Liver (tissue), 9 donors: ENCODE data around the gene PF4V1. TPM values are rescaled to one million over a fixed set of nuclear protein-coding genes. Genes with fewer than 3 reads are reported as not detected.

Experiments
- DNase-seq: peaks from one replicate; pipeline ENCODE4 v3.0.0-alpha.2; 2017; ENCODE audit warnings: low spot score
- H3K27ac ChIP-seq, 2 donors: one replicate each; pipeline ENCODE4 v1.7.0; 2013; ENCODE audit warnings: inconsistent platforms in 2 of 2, low read length in 2 of 2, control low read depth in 1 of 2, low read depth in 1 of 2, mild to moderate bottlenecking in 1 of 2
- H3K27me3 ChIP-seq, 4 donors: one replicate each; pipeline versions ENCODE4 v1.6.1 to v1.7.0; 2013; ENCODE audit warnings: low read length in 3 of 4, inconsistent platforms in 1 of 4, mild to moderate bottlenecking in 1 of 4, moderate library complexity in 1 of 4; ENCODE audit not compliant: control insufficient read depth in 4 of 4, insufficient read depth in 4 of 4
- H3K36me3 ChIP-seq, 4 donors: one replicate each; pipeline versions ENCODE4 v1.6.1 to v1.7.0; 2013; ENCODE audit warnings: low read length in 3 of 4, mild to moderate bottlenecking in 3 of 4, low read depth in 1 of 4, moderate library complexity in 1 of 4; ENCODE audit not compliant: control insufficient read depth in 4 of 4, insufficient read depth in 3 of 4
- H3K4me1 ChIP-seq, 4 donors: one replicate each; pipeline versions ENCODE4 v1.6.1 to v1.7.0; 2013; ENCODE audit warnings: low read length in 3 of 4, mild to moderate bottlenecking in 3 of 4, moderate library complexity in 1 of 4; ENCODE audit not compliant: control insufficient read depth in 4 of 4, insufficient read depth in 4 of 4
- H3K4me3 ChIP-seq, 3 donors: one replicate each; pipeline versions ENCODE4 v1.6.1 to v1.7.0; 2013; ENCODE audit warnings: low read length in 3 of 3, control low read depth in 1 of 3, low read depth in 1 of 3, mild to moderate bottlenecking in 1 of 3
- H3K9ac ChIP-seq, 2 donors: one replicate each; pipeline ENCODE4 v1.7.0; 2013; ENCODE audit warnings: low read length in 2 of 2, mild to moderate bottlenecking in 2 of 2, moderate library complexity in 2 of 2, control low read depth in 1 of 2, low read depth in 1 of 2
- H3K9me3 ChIP-seq, 4 donors: one replicate each; pipeline versions ENCODE4 v1.6.1 to v1.7.0; 2013; ENCODE audit warnings: low read length in 3 of 4; ENCODE audit not compliant: control insufficient read depth in 4 of 4
- ATF3 ChIP-seq: IDR thresholded peaks from 2 replicates; pipeline ENCODE4 v1.6.1; 2016; ENCODE audit warnings: antibody characterized with exemption
- FOXA1 ChIP-seq: IDR thresholded peaks from 2 replicates; pipeline ENCODE4 v1.6.1; 2016; ENCODE audit warnings: antibody characterized with exemption
- FOXA2 ChIP-seq: IDR thresholded peaks from 2 replicates; pipeline ENCODE4 v1.6.1; 2016; ENCODE audit warnings: antibody characterized with exemption
- GABPA ChIP-seq, 2 donors: IDR thresholded peaks in 1 of 2; conservative IDR thresholded peaks in 1 of 2; 2 replicates each; pipeline ENCODE4 v1.6.1; 2016; ENCODE audit warnings: antibody characterized with exemption in 2 of 2, mild to moderate bottlenecking in 1 of 2, moderate library complexity in 1 of 2
- HNF4G ChIP-seq: IDR thresholded peaks from 2 replicates; pipeline ENCODE4 v1.6.1; 2016; ENCODE audit warnings: antibody characterized with exemption
- JUND ChIP-seq, 2 donors: IDR thresholded peaks; 2 replicates each; pipeline ENCODE4 v1.6.1; 2016; ENCODE audit warnings: antibody characterized with exemption in 2 of 2
- NR2F2 ChIP-seq: IDR thresholded peaks from 2 replicates; pipeline ENCODE4 v1.6.1; 2016; ENCODE audit warnings: antibody characterized with exemption
- RXRA ChIP-seq, 2 donors: IDR thresholded peaks; 2 replicates each; pipeline ENCODE4 v1.6.1; 2017 to 2018; ENCODE audit warnings: antibody characterized with exemption in 2 of 2, mild to moderate bottlenecking in 1 of 2
- SP1 ChIP-seq: IDR thresholded peaks from 2 replicates; pipeline ENCODE4 v1.6.1; 2018; ENCODE audit warnings: antibody characterized with exemption, mild to moderate bottlenecking
- TAF1 ChIP-seq: conservative IDR thresholded peaks from 2 replicates; pipeline ENCODE4 v1.6.1; 2016; ENCODE audit warnings: antibody characterized with exemption, mild to moderate bottlenecking
- YY1 ChIP-seq: IDR thresholded peaks from 2 replicates; pipeline ENCODE4 v1.6.1; 2016; ENCODE audit warnings: antibody characterized with exemption, mild to moderate bottlenecking
- whole genome bisulfite sequencing: extraction: QIAGEN DNeasy Blood & Tissue Kit; methylation state at CpG from one replicate; pipeline ENCODE4 v1.1.7; 2013; 5-methylcytosine and 5-hydroxymethylcytosine counted together
- polyA plus RNA-seq, 2 donors: library from polyadenylated mRNA; stranded (reverse) in 1 of 2; unstranded in 1 of 2; fragments of 200-250 nt in 1 of 2; fragments of >200 nt in 1 of 2; fragmentation: Nextera tagmentation in 1 of 2; extraction: Ambion mirVana in 1 of 2; gene quantifications; one replicate each; pipeline versions ENCODE4 v1.2.1 to v1.2.3, GENCODE V29; 2013 to 2015
- total RNA-seq, 2 donors: library from RNA; depleted of rRNA; stranded (reverse); fragments of >200 nt; gene quantifications; one replicate each; pipeline ENCODE4 v1.2.3, GENCODE V29; 2014
- TF ChIP-seq, protein P1 (sequence below): fragments of 150-350 bp; IDR thresholded peaks from 2 replicates; pipeline ENCODE4 v1.5.1; 2017; ENCODE audit warnings: improper control_type of control experiment, low read depth, low read length; ENCODE audit not compliant: missing input control
- TF ChIP-seq, protein P2 (sequence below): IDR thresholded peaks from 2 replicates; pipeline ENCODE4 v1.6.1; 2016; ENCODE audit warnings: antibody characterized with exemption, mild to moderate bottlenecking
- TF ChIP-seq, protein P3 (sequence below): IDR thresholded peaks from 2 replicates; pipeline ENCODE4 v1.6.1; 2016; ENCODE audit warnings: antibody characterized with exemption
- donor health status: healthy.
- donor health status: healthy.
- donor health status: healthy.
- donor health status: healthy.
- donor health status: healthy.

The PF4V1 gene
- total and polyA plus RNA-seq, 4 donors = 0.16 to 3.4 (median 0.74) TPM; not detected in 1

GRCh38 chr4:73844345-73844744 is 8.8 kb upstream of the PF4V1 start:
- 48% methylated on average over 3 of the region's 3 CpGs for WGBS
- DNase-seq = no peak
- Histone ChIP-seq H3K27ac (no peak overlapping the region), H3K4me3 (no peak overlapping the region), H3K36me3 (no peaks in the 10 kb centered on the region), H3K9me3 (no peaks in the 10 kb centered on the region), H3K4me1 (peaks cover 0 to 15% (median 3%) of the 10 kb centered on the region in 4 donors), H3K27me3 (no peaks in the 10 kb centered on the region), H3K9ac (no peak overlapping the region)
- TF ChIP-seq FOXA1 (no peak), JUND (IDR thresholded peaks at IDR 0.05) (no peak), GABPA (IDR thresholded peaks at IDR 0.05 in 1 of 2, conservative IDR thresholded peaks at IDR 0.05 in 1 of 2) (no peak), RXRA (IDR thresholded peaks at IDR 0.05) (no peak), NR2F2 (no peak), TAF1 (no peak), HNF4G (no peak)
- TF ChIP-seq, protein P1, sequence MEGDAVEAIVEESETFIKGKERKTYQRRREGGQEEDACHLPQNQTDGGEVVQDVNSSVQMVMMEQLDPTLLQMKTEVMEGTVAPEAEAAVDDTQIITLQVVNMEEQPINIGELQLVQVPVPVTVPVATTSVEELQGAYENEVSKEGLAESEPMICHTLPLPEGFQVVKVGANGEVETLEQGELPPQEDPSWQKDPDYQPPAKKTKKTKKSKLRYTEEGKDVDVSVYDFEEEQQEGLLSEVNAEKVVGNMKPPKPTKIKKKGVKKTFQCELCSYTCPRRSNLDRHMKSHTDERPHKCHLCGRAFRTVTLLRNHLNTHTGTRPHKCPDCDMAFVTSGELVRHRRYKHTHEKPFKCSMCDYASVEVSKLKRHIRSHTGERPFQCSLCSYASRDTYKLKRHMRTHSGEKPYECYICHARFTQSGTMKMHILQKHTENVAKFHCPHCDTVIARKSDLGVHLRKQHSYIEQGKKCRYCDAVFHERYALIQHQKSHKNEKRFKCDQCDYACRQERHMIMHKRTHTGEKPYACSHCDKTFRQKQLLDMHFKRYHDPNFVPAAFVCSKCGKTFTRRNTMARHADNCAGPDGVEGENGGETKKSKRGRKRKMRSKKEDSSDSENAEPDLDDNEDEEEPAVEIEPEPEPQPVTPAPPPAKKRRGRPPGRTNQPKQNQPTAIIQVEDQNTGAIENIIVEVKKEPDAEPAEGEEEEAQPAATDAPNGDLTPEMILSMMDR = no peak
- TF ChIP-seq, protein P2, sequence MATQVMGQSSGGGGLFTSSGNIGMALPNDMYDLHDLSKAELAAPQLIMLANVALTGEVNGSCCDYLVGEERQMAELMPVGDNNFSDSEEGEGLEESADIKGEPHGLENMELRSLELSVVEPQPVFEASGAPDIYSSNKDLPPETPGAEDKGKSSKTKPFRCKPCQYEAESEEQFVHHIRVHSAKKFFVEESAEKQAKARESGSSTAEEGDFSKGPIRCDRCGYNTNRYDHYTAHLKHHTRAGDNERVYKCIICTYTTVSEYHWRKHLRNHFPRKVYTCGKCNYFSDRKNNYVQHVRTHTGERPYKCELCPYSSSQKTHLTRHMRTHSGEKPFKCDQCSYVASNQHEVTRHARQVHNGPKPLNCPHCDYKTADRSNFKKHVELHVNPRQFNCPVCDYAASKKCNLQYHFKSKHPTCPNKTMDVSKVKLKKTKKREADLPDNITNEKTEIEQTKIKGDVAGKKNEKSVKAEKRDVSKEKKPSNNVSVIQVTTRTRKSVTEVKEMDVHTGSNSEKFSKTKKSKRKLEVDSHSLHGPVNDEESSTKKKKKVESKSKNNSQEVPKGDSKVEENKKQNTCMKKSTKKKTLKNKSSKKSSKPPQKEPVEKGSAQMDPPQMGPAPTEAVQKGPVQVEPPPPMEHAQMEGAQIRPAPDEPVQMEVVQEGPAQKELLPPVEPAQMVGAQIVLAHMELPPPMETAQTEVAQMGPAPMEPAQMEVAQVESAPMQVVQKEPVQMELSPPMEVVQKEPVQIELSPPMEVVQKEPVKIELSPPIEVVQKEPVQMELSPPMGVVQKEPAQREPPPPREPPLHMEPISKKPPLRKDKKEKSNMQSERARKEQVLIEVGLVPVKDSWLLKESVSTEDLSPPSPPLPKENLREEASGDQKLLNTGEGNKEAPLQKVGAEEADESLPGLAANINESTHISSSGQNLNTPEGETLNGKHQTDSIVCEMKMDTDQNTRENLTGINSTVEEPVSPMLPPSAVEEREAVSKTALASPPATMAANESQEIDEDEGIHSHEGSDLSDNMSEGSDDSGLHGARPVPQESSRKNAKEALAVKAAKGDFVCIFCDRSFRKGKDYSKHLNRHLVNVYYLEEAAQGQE = no peak

- Histone ChIP-seq H3K9ac (no peak overlapping the region), H3K4me1 (peaks cover 0 to 15% (median 4%) of the 10 kb centered on the region in 4 donors), H3K36me3 (no peaks in the 10 kb centered on the region), H3K27ac (no peak overlapping the region), H3K4me3 (no peak overlapping the region), H3K9me3 (no peaks in the 10 kb centered on the region), H3K27me3 (no peaks in the 10 kb centered on the region)
- WGBS = 54% methylated on average over 2 of the region's 2 CpGs
- no peak for DNase-seq
- TF ChIP-seq TAF1 = no peak
- no peak for TF ChIP-seq YY1
Measured at GRCh38 chr4:73844806-73845205, 8.3 kb upstream of the PF4V1 start.

GRCh38 chr4:73847526-73848182 is 5.4 kb upstream of the PF4V1 start:
- DNase-seq = no peak
- peak overlapping the region in 1 of 2 donors; percentile 15 for H3K27ac ChIP-seq
- H3K9ac ChIP-seq = no peak overlapping the region
- H3K27me3 ChIP-seq = no peaks in the 10 kb centered on the region
- H3K4me3 ChIP-seq = no peak overlapping the region
- 87% methylated on average over 3 of the region's 3 CpGs for WGBS
- no peaks in the 10 kb centered on the region for H3K36me3 ChIP-seq
- H3K4me1 ChIP-seq = peaks cover 0 to 15% (median 4%) of the 10 kb centered on the region in 4 donors
- no peaks in the 10 kb centered on the region for H3K9me3 ChIP-seq
- TF ChIP-seq HNF4G = no peak
- TF ChIP-seq NR2F2 = no peak
- TF ChIP-seq RXRA (IDR thresholded peaks at IDR 0.05) = no peak
- no peak for TF ChIP-seq JUND (IDR thresholded peaks at IDR 0.05)
- TF ChIP-seq FOXA1 = no peak
- no peak for TF ChIP-seq SP1
- TF ChIP-seq, protein P3, sequence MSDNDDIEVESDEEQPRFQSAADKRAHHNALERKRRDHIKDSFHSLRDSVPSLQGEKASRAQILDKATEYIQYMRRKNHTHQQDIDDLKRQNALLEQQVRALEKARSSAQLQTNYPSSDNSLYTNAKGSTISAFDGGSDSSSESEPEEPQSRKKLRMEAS = no peak
- TF ChIP-seq, protein P1 = no peak
- no peak for TF ChIP-seq FOXA2
- TF ChIP-seq ATF3 = no peak
- TF ChIP-seq, protein P2 = no peak
